ENCODE measurements around the gene ARID5B. TPM values are rescaled to one million over a fixed set of nuclear protein-coding genes. Genes with fewer than 3 reads are reported as not detected.

ARID5B gene
- total and polyA plus RNA-seq, 2 donors (not counting 3 experiments of a cell fraction or from before 2014, with no cell fraction given) = 5.6 to 8.9 TPM

DNA sequence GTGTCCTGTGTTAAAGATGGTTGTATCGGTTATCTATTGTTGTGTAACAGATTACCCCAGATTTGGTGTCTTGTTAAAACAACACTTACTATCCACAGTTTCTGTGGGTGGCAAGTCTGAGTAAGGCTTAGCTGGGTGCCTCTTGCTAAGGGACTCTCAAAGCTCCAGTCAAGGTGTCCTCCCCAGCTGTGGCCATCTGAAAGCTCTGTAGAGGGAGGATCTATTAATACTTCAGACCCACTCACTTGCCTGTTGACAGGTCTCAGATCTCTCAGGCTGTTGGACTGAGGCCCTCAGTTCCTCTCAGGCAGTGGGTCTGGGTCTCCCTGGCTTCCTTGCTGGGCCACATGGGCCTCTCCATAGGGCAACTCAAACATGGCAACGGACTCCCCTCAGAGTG is 19.6 kb downstream of the ARID5B start:
- no peaks in the 10 kb centered on the region for H3K36me3 ChIP-seq (ENCODE audit: control insufficient read depth in 2 of 2, extremely low read depth in 1 of 2, insufficient read depth in 2 of 2, low read length in 2 of 2)
- H4K20me1 ChIP-seq (replicated peaks; ENCODE audit: control insufficient read depth, extremely low read depth, insufficient read depth, low read length) = no peaks in the 10 kb centered on the region
- no peaks in the 10 kb centered on the region for H3K79me2 ChIP-seq (ENCODE audit: control insufficient read depth, insufficient read depth, low read length)
- dilution Hi-C loops (cut with MboI; ENCODE audit: extremely low pct_ligation_motif_present, low sequenced_read_pairs) (no loop called here), intact Hi-C loops (cut with micrococcal nuclease) (no loop called here)
- POLR2A ChIA-PET = no interaction called here
- H3K4me2 ChIP-seq (ENCODE audit: insufficient read depth, low read length) = no peak overlapping the region
- FAIRE-seq (no peak), DNase-seq (ENCODE audit: low read depth, low spot score) (no peak)
- no peaks in the 10 kb centered on the region for H3K9me3 ChIP-seq (replicated peaks; ENCODE audit: control insufficient read depth, insufficient read depth, low read length)
- no peaks in the 10 kb centered on the region for H3K9me1 ChIP-seq (replicated peaks; ENCODE audit: control insufficient read depth, extremely low read depth, insufficient read depth, low read length)
- no peaks in the 10 kb centered on the region for H3K4me1 ChIP-seq (ENCODE audit: control insufficient read depth, extremely low read depth, insufficient read depth, low read length)
- CTCF ChIA-PET = no interaction called here
- no peaks in the 10 kb centered on the region for H3K27me3 ChIP-seq (ENCODE audit: control insufficient read depth in 2 of 2, insufficient read depth in 2 of 2, low read length in 2 of 2)
- no peak overlapping the region for H2AFZ ChIP-seq (ENCODE audit: low read depth, low read length)
- no peak overlapping the region for H3K4me3 ChIP-seq (replicated peaks in 1 of 3; ENCODE audit: insufficient read depth in 1 of 3, low read depth in 1 of 3, low read length in 3 of 3)
- no peak for TF ChIP-seq FOS (IDR thresholded peaks at IDR 0.05; ENCODE audit: borderline replicate concordance, insufficient read depth, low read length)
- no peak overlapping the region for H3K27ac ChIP-seq (ENCODE audit: insufficient read depth, low read depth, low read length)
- no TSS peak for BruUV-seq (replicated peaks)
- H3K9ac ChIP-seq (replicated peaks; ENCODE audit: extremely low read depth, insufficient read depth, low read length) = no peak overlapping the region

DNA sequence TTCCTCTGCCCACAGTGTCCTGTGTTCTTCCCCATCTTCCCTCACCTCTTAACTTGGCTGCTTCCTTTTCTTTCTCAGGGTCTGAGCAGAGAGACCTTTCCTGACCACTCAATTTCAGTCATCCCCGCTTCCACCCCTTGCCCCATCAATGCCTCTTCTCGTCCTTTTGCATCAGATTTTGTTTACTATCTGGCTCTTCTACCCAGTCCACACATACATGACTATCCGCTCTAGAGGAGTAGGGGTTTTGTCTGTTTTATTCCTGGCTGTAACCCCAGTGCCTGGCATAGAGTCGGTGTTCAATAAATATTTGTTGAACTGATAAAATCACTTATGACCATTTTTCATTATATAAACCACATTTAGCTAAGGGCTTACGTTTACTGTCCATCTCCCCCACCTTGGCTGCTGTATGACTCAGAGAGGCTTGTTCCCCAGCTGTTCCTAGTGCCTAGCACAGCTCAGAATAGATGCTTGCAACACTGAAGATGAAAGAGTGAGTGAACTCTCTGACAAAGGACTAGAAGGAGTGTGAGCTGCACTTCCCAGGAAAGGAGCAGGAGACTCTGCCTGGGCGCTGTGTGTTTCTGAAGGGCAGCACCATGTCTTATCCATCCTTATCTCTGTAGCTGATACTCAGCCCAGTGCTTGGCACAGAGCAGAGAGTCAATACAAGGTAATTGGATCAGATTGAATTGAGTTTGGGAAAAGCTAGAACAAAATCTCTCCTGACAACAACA is 21.9 kb downstream of the ARID5B start:
- H3K4me1 ChIP-seq (ENCODE audit: control insufficient read depth, extremely low read depth, insufficient read depth, low read length) = no peaks in the 10 kb centered on the region
- POLR2A ChIA-PET = no interaction called here
- H3K79me2 ChIP-seq (ENCODE audit: control insufficient read depth, insufficient read depth, low read length) = no peaks in the 10 kb centered on the region
- no peaks in the 10 kb centered on the region for H4K20me1 ChIP-seq (replicated peaks; ENCODE audit: control insufficient read depth, extremely low read depth, insufficient read depth, low read length)
- DNase-seq (ENCODE audit: low read depth, low spot score) (no peak), FAIRE-seq (no peak)
- no peaks in the 10 kb centered on the region for H3K9me1 ChIP-seq (replicated peaks; ENCODE audit: control insufficient read depth, extremely low read depth, insufficient read depth, low read length)
- TF ChIP-seq JUN (IDR thresholded peaks at IDR 0.05; ENCODE audit: borderline replicate concordance, insufficient read depth, insufficient read length, low read depth) = no peak
- TF ChIP-seq POLR2A (IDR thresholded peaks at IDR 0.05; ENCODE audit: low read depth, low read length) = no peak
- TF ChIP-seq FOS (IDR thresholded peaks at IDR 0.05; ENCODE audit: borderline replicate concordance, insufficient read depth, low read length) = no peak
- TF ChIP-seq POLR2AphosphoS5 (IDR thresholded peaks at IDR 0.05; ENCODE audit: insufficient read depth, low read depth, low read length) = no peak
- TF ChIP-seq EZH2 (IDR thresholded peaks at IDR 0.05; ENCODE audit: borderline replicate concordance, low read depth, low read length, severe bottlenecking) = no peak
- TF ChIP-seq MYC (IDR thresholded peaks at IDR 0.05; ENCODE audit: low read depth, low read length) = no peak
- TF ChIP-seq CTCF (IDR thresholded peaks at IDR 0.05; ENCODE audit: extremely low read depth in 1 of 2, insufficient read depth in 1 of 2, low read depth in 1 of 2, low read length in 2 of 2) = no peak
- TF ChIP-seq GATA2 (IDR thresholded peaks at IDR 0.05; ENCODE audit: insufficient read depth, insufficient read length, low read depth, low read length) = no peak
- no peak for TF ChIP-seq MAX (IDR thresholded peaks at IDR 0.05; ENCODE audit: insufficient read depth, insufficient read length)
- H3K4me2 ChIP-seq (ENCODE audit: insufficient read depth, low read length) = no peak overlapping the region
- no peak overlapping the region for H3K27ac ChIP-seq (ENCODE audit: insufficient read depth, low read depth, low read length)
- dilution Hi-C loops (cut with MboI; ENCODE audit: extremely low pct_ligation_motif_present, low sequenced_read_pairs) = no loop called here
- intact Hi-C loops (cut with micrococcal nuclease) = no loop called here
- no peak overlapping the region for H3K9ac ChIP-seq (replicated peaks; ENCODE audit: extremely low read depth, insufficient read depth, low read length)
- H3K36me3 ChIP-seq (ENCODE audit: control insufficient read depth in 2 of 2, extremely low read depth in 1 of 2, insufficient read depth in 2 of 2, low read length in 2 of 2) = no peaks in the 10 kb centered on the region
- no peak overlapping the region for H3K4me3 ChIP-seq (replicated peaks in 1 of 3; ENCODE audit: insufficient read depth in 1 of 3, low read depth in 1 of 3, low read length in 3 of 3)
- no peaks in the 10 kb centered on the region for H3K9me3 ChIP-seq (replicated peaks; ENCODE audit: control insufficient read depth, insufficient read depth, low read length)
- H3K27me3 ChIP-seq (ENCODE audit: control insufficient read depth in 2 of 2, insufficient read depth in 2 of 2, low read length in 2 of 2) = no peaks in the 10 kb centered on the region
- no peak overlapping the region for H2AFZ ChIP-seq (ENCODE audit: low read depth, low read length)
- BruUV-seq (replicated peaks) = no TSS peak
- CTCF ChIA-PET = interaction anchor here (1.0 to 1.4 kb wide), 6 partner anchors 8 to 341 kb away, joined by 3 read pairs; no protein-coding TSS in a partner anchor

Measured in endothelial cell of umbilical vein (primary cell).